HG02973 (cell line): ENCODE results near the gene TMEM26.

Experiments
- ATAC-seq: cut with Tn5 transposase; IDR thresholded peaks from one replicate; pipeline ENCODE4 v1.9.1; 2021; ENCODE audit warnings: moderate library complexity; ENCODE audit not compliant: unreplicated experiment

The TMEM26 gene

GRCh38 chr10:61460835-61461234, 7.7 kb upstream of the TMEM26 start:
- ATAC-seq, result no peak

GRCh38 chr10:61458031-61458430, 4.8 kb upstream of the TMEM26 start:
- ATAC-seq, result no peak

- no peak for ATAC-seq
Observed at GRCh38 chr10:61456095-61456789, 3.1 kb upstream of the TMEM26 start.

GRCh38 chr10:61455656-61456055, 2.5 kb upstream of the TMEM26 start:
- no peak for ATAC-seq

- no peak for ATAC-seq
Observed at GRCh38 chr10:61454541-61454940, 1.4 kb upstream of the TMEM26 start.

GRCh38 chr10:61452151-61452651, 980 bp downstream of the TMEM26 start:
- ATAC-seq, result no peak

GRCh38 chr10:61451357-61451756, 1.8 kb downstream of the TMEM26 start:
- ATAC-seq, result no peak

- ATAC-seq, result no peak
Observed at GRCh38 chr10:61448841-61449600, 4.2 kb downstream of the TMEM26 start.

- no peak for ATAC-seq
Observed at GRCh38 chr10:61448091-61448490, 5.1 kb downstream of the TMEM26 start.

- no peak for ATAC-seq
Observed at GRCh38 chr10:61439058-61439609, 14.0 kb downstream of the TMEM26 start.

GRCh38 chr10:61438141-61438988, 14.8 kb downstream of the TMEM26 start:
- ATAC-seq, result no peak

GRCh38 chr10:61423178-61423577, 30.0 kb downstream of the TMEM26 start:
- no peak for ATAC-seq

GRCh38 chr10:61417661-61418060, 35.5 kb downstream of the TMEM26 start:
- ATAC-seq, result no peak

- no peak for ATAC-seq
Observed at GRCh38 chr10:61415824-61416223, 37.4 kb downstream of the TMEM26 start.

- ATAC-seq, result no peak
Observed at GRCh38 chr10:61411706-61412105, 41.5 kb downstream of the TMEM26 start.

- no peak for ATAC-seq
Observed at GRCh38 chr10:61410353-61411070, 42.7 kb downstream of the TMEM26 start.

- ATAC-seq, result no peak
Observed at GRCh38 chr10:61409157-61409556, 44.0 kb downstream of the TMEM26 start.

- no peak for ATAC-seq
Observed at GRCh38 chr10:61408105-61408504, 45.1 kb downstream of the TMEM26 start.

- no peak for ATAC-seq
Observed at GRCh38 chr10:61406736-61407135, 46.4 kb downstream of the TMEM26 start.

- ATAC-seq, result no peak
Observed at GRCh38 chr10:61406242-61406641, 46.9 kb downstream of the TMEM26 start.
